Suppressor macrophage (primary cell): ENCODE results near the gene TRO.

Source experiments
- DNase-seq, 4 experiments: peaks; one replicate each; pipeline ENCODE4 v3.0.0-alpha.2; 2020 to 2022

TRO gene

DNA sequence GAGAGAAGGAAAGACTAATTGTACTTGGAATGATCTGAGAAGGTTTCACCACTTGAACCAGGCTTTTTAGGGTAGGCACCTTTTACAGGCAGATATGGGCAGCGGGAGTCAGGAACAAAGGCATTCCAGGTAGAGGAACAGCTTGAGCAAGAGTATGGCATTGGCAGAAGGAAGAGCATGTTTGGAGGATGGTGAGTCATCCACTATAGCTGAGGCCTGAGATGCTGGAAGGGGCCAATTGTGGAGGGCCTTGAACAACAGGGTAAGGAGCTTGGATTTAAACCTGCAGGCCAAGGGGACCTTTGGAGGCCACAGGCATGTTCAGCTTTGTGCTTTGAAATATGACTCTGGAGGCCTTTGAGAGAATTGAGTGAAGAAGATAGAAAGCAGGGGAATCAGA, 41.1 kb downstream of the TRO start:
- DNase-seq = no peak

DNA sequence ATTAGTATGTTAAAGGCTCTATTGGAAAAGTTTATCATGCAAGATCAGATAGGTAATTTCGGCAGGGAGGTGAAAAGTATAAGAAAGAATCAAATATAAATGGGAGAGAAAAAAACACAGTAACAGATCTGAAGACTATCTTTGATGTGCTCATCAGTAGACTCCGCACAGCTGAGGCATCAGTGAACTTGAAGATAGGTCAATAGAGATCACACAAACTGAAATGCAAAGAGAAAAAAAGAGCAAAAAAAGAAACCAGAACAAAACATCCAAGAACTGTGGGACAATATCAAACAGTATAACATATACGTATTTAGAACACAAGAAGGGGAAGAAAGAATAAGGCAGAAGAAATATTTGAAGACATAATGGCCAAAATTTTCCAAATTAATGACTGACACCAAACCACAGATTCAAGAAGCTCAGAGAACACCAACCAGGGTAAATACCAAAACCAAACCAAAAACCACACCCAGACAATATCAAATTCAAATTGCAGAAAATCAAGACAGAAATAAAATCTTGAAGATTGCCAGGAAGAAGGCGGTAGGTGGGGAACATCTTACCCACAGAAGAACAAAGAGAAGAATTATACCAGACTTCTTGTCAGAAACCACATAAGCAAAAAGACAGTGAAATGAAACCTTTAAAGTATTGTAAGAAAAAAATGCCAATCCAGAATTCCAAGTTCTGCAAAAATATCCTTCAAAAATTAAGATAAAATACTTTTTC, 44.3 kb downstream of the TRO start:
- no peak for DNase-seq

DNA sequence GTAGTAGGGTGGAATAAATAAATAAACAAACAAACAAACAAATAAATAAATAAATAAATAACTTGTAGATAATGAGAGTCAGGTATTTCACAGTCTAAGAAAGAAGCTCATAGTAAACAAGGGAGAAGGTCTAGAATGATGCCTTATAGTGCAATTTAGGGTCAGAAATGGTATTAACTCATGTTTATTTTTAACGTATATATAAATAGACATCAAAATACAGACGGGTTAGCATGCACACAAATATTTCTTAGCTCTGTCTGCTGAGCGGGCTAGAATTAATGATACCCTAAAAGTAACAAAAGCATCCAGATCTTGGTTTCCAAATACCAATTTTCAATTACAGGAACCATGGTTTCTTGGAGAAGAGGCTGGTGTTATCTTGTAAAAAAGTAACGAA, 56.8 kb downstream of the TRO start:
- DNase-seq = no peak

DNA sequence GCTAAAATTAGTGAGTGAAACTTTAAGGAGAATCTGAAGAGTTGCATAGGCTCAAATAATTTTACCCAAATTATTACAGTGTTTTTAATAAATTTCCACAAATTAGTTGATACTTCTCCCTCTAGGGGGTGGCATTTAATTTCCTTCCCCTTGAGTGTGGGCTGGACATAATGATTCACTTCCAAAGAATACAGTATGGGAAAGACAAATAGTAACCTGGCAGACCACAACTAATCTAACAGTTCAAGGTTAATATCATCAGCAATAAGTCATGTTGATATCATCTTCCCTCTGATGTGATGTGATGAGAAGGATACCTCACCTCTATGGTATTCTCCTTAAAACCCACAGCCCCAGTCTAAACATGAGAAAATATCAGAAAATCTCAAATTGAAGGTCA, 57.8 kb downstream of the TRO start:
- no peak for DNase-seq

DNA sequence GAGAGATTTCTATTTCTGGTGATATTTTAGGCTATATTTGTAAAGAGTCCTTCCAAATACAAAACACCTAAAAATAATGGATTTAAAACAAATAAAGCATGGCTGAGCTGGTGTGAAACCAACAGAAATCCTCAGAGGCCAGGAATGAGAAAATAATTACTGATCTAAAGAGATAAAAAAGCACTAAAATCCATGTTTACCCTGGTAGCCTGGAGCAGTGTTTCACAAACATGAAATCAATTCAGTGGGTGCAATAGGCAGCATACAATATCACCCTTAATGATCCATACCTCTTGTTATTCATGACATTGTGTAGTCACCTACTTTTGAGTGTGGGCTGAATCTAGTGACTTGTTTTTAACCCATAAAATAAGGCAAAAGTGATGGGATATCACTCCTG, 58.8 kb downstream of the TRO start:
- DNase-seq = no peak

DNA sequence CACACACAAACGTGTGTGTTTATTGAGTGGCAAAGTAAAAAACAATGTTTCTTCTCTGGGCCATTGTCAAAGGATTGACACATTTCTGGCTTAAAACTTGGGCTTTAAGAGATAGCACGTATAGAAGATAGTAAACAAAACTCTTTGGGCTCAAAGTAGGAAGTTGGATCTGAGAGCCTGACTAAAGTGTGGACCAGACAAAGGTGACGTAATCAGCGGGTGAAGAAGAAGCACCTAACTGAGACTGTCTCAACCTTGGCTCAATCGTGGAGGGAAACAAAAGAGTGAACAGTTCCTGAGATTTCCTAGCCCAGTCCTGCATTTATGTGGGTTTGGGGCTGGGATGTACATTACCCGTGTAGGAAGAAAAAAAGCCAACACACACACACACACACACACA, 59.7 kb downstream of the TRO start:
- no peak for DNase-seq
